Prostate gland (tissue), 2 donors: ENCODE data around the gene FBXL13. TPM values are rescaled to one million over a fixed set of nuclear protein-coding genes. Genes with fewer than 3 reads are reported as not detected.
"Not testable (repeated sequence)": the region's sequence is repeated elsewhere in the genome, so short reads cannot be mapped to it uniquely, and the experiment has no call there.

Experiments used
- DNase-seq: peaks from one replicate; pipeline ENCODE4 v3.0.0-alpha.2; 2019; ENCODE audit warnings: low spot score
- H3K27ac ChIP-seq, 2 donors: fragments of 200-600 bp; sonication (generic); 2 replicates each; pipeline ENCODE4 v1.5.1; 2017 to 2019
- H3K27me3 ChIP-seq: fragments of 200-600 bp; sonication (generic); replicated peaks from 2 replicates; pipeline ENCODE4 v1.5.1; 2019; ENCODE audit not compliant: insufficient read depth
- H3K36me3 ChIP-seq, 2 donors: fragments of 200-600 bp; sonication (generic); 1 replicate in 1 of 2; 2 replicates in 1 of 2; pipeline versions ENCODE4 v1.5.1 to v1.8.1; 2017 to 2019
- H3K4me1 ChIP-seq: fragments of 200-600 bp; sonication (generic); replicated peaks from 2 replicates; pipeline ENCODE4 v1.5.1; 2019
- H3K4me3 ChIP-seq, 2 donors: fragments of 200-600 bp; sonication (generic); 2 replicates each; pipeline ENCODE4 v1.5.1; 2017 to 2019
- H3K9me3 ChIP-seq: fragments of 200-600 bp; sonication (generic); 2 replicates; pipeline ENCODE4 v1.5.1; 2017
- WGBS: methylation state at CpG from one replicate; pipeline ENCODE4 v1.1.5; 2018; 5-methylcytosine and 5-hydroxymethylcytosine counted together
- intact Hi-C: fragments of 100-400 bp; cut with DNase I; formaldehyde crosslinking; loops from one replicate; pipeline ENCODE4 v1.14.2; 2022
- small RNA-seq, 2 donors: library from RNA; depleted of rRNA; stranded (forward); fragments of <200 nt; gene quantifications; one replicate each; pipeline ENCODE3, GENCODE V24; 2016
- total RNA-seq, 2 donors: library from RNA; depleted of rRNA; stranded (reverse); fragments of >200 nt; gene quantifications; one replicate each; pipeline ENCODE4 v1.1.0, GENCODE V29; 2016

Gene FBXL13
- total RNA-seq, 2 donors from 2014 or later, result 2.6 to 5.4 TPM

GRCh38 chr7:102769657-102770192, 304.9 kb downstream of the FBXL13 start:
- not testable (repeated sequence) for H3K4me3 ChIP-seq, H3K27me3 ChIP-seq, H3K9me3 ChIP-seq, H3K27ac ChIP-seq, H3K36me3 ChIP-seq, DNase-seq, H3K4me1 ChIP-seq
- WGBS, result 96% methylated on average over 2 of the region's 3 CpGs
- intact Hi-C loops, result loop anchor here (10.0 kb wide), 1 partner anchor 295 kb away; no protein-coding TSS in a partner anchor

GRCh38 chr7:102763295-102763905, 311.2 kb downstream of the FBXL13 start:
- H3K27ac ChIP-seq, result peak overlapping the region in 1 of 2 donors; percentile 36
- DNase-seq, H3K27me3 ChIP-seq, H3K4me1 ChIP-seq, H3K36me3 ChIP-seq, H3K4me3 ChIP-seq, H3K9me3 ChIP-seq: not testable (repeated sequence)
- intact Hi-C loops, result loop anchor here (10.0 kb wide), 1 partner anchor 301 kb away; no protein-coding TSS in a partner anchor
- 11% methylated on average over 6 of the region's 6 CpGs for WGBS

Small RNAs within 50 kb of the gene (small RNA-seq; reads per million reads assigned to genes)
- gene RNU6-1136P, result 0 reads per million in 2 donors

Other genes starting within 250 kb of the FBXL13 start
- gene LRRC17, start 161.8 kb downstream of the FBXL13 start, total RNA-seq, result 1 to 10 TPM; 1.0 to 9.8 TPM
- gene ARMC10, start 344 bp upstream of the FBXL13 start, total RNA-seq, result 10 to 100 TPM; 50.6 to 59.6 TPM
- 10 to 100 TPM; 18.1 to 24.4 TPM for gene NAPEPLD, start 74.3 kb upstream of the FBXL13 start, total RNA-seq
- gene PMPCB, start 222.6 kb upstream of the FBXL13 start, total RNA-seq, result 10 to 100 TPM; 42.4 to 57.0 TPM